Panc1 (cell line): ENCODE measurements around the gene XPNPEP3. TPM values are rescaled to one million over a fixed set of nuclear protein-coding genes. Genes with fewer than 3 reads are reported as not detected.
A peak's percentile ranks its signal among the peaks of the same experiment; 100 is the strongest.

Experiments
- ATAC-seq: fragments of 200-7000 bp; cut with Tn5 transposase; 2 replicates; pipeline ENCODE4 v1.9.1; 2020; ENCODE audit warnings: mild to moderate bottlenecking, moderate library complexity
- BruUV-seq: library from RNA; stranded (reverse); fragments of 400-500 nt; replicated peaks from 2 replicates; lab custom pipeline; 2021; lab: Mats Ljungman, UMichigan
- CTCF ChIA-PET: fragments of 300-600 bp; sonication (Branson Sonifier 250); formaldehyde crosslinking; loops from one replicate; lab custom pipeline; 2022; ENCODE audit warnings: antibody characterized with exemption; lab: Charles Lee
- POLR2A ChIA-PET: fragments of 300-600 bp; sonication (Branson Sonifier 250); formaldehyde crosslinking; loops from one replicate; lab custom pipeline; 2022; ENCODE audit warnings: antibody characterized with exemption; lab: Charles Lee
- DNase-seq: peaks from one replicate; pipeline ENCODE4 v3.0.0-alpha.2; 2010; ENCODE audit warnings: low read depth, low spot score
- H3K27ac ChIP-seq: 2 replicates; pipeline ENCODE4 v1.5.1; 2011; ENCODE audit warnings: mild to moderate bottlenecking, low read length, inconsistent platforms
- H3K27me3 ChIP-seq: fragments of 200-500 bp; sonication (Bioruptor generic); 2 replicates; pipeline ENCODE4 v1.6.0; 2014; ENCODE audit warnings: low read length, inconsistent platforms; ENCODE audit not compliant: control insufficient read depth, insufficient read depth
- H3K36me3 ChIP-seq: fragments of 200-500 bp; sonication (Bioruptor generic); 2 replicates; pipeline ENCODE4 v1.5.1; 2014; ENCODE audit warnings: inconsistent platforms, mild to moderate bottlenecking, low read length, moderate library complexity; ENCODE audit not compliant: control insufficient read depth, insufficient read depth
- H3K4me1 ChIP-seq: 2 replicates; pipeline ENCODE4 v1.5.1; 2011; ENCODE audit warnings: inconsistent platforms, mild to moderate bottlenecking, low read length, moderate library complexity; ENCODE audit not compliant: control insufficient read depth, insufficient read depth
- H3K4me3 ChIP-seq, 2 experiments: 2 replicates each; pipeline ENCODE4 v1.5.1; 2011 to 2012; ENCODE audit warnings: low read depth in 2 of 2, low read length in 2 of 2, mild to moderate bottlenecking in 2 of 2, inconsistent platforms in 1 of 2, moderate library complexity in 1 of 2
- H3K9me3 ChIP-seq: fragments of 200-500 bp; sonication (Bioruptor generic); 2 replicates; pipeline ENCODE4 v1.5.1; 2014; ENCODE audit warnings: low read depth, mild to moderate bottlenecking, inconsistent platforms, low read length, moderate library complexity; ENCODE audit not compliant: control insufficient read depth, insufficient read depth
- CTCF ChIP-seq: fragments of 450-650 bp; IDR thresholded peaks from 2 replicates; pipeline ENCODE4 v1.5.1; 2017; ENCODE audit warnings: mild to moderate bottlenecking
- POLR2AphosphoS5 ChIP-seq: IDR thresholded peaks from 2 replicates; pipeline ENCODE4 v1.6.1; 2012; ENCODE audit warnings: mild to moderate bottlenecking, low read depth, low read length, moderate library complexity
- SIN3A ChIP-seq: IDR thresholded peaks from 2 replicates; pipeline ENCODE4 v1.6.1; 2012; ENCODE audit warnings: low read depth, mild to moderate bottlenecking, low read length, moderate library complexity, borderline replicate concordance; ENCODE audit not compliant: insufficient read depth
- TCF7L2 ChIP-seq: IDR thresholded peaks from 2 replicates; pipeline ENCODE4 v1.6.1; 2011; ENCODE audit warnings: mild to moderate bottlenecking, low read depth, low read length, inconsistent platforms
- in situ Hi-C: cut with HindIII; loops from 2 replicates; pipeline ENCODE4 v1.10.0; 2016; ENCODE audit warnings: low sequenced_read_pairs, low pct_unique_long_range_greater_than_20kb
- intact Hi-C: fragments of 100-400 bp; cut with micrococcal nuclease; formaldehyde crosslinking; loops from one replicate; pipeline ENCODE4 v1.10.0; 2022; ENCODE audit not compliant: unreplicated experiment
- total RNA-seq: library from RNA; stranded (reverse); gene quantifications from one replicate; pipeline ENCODE4 v1.2.1, GENCODE V29; 2021; ENCODE audit not compliant: unreplicated experiment
- TF ChIP-seq, protein P1 (sequence below), 2 experiments: IDR thresholded peaks; 2 replicates each; pipeline ENCODE4 v1.6.1; 2011 to 2012; ENCODE audit warnings: low read depth in 2 of 2, control low read depth in 1 of 2, low read length in 1 of 2, mild to moderate bottlenecking in 1 of 2, moderate library complexity in 1 of 2; ENCODE audit not compliant: insufficient read depth in 1 of 2

Gene XPNPEP3
- total RNA-seq, 1 experiment from 2014 or later: 21.0 TPM

GRCh38 chr22:40855071-40855978, 1.6 kb upstream of the XPNPEP3 start:
- ATAC-seq (no peak), DNase-seq (no peak)
- CTCF ChIA-PET: no interaction called here
- peaks cover 30% of the 10 kb centered on the region for H3K4me1 ChIP-seq
- no TSS peak for BruUV-seq
- in situ Hi-C loops (no loop called here), intact Hi-C loops (no loop called here)
- POLR2A ChIA-PET: interaction anchor here (0.5 kb wide), 1 partner anchor 82 kb away, joined by 7 read pairs; no protein-coding TSS in a partner anchor
- H3K9me3 ChIP-seq: no peaks in the 10 kb centered on the region
- no peak for TF ChIP-seq TCF7L2
- TF ChIP-seq, protein P1, sequence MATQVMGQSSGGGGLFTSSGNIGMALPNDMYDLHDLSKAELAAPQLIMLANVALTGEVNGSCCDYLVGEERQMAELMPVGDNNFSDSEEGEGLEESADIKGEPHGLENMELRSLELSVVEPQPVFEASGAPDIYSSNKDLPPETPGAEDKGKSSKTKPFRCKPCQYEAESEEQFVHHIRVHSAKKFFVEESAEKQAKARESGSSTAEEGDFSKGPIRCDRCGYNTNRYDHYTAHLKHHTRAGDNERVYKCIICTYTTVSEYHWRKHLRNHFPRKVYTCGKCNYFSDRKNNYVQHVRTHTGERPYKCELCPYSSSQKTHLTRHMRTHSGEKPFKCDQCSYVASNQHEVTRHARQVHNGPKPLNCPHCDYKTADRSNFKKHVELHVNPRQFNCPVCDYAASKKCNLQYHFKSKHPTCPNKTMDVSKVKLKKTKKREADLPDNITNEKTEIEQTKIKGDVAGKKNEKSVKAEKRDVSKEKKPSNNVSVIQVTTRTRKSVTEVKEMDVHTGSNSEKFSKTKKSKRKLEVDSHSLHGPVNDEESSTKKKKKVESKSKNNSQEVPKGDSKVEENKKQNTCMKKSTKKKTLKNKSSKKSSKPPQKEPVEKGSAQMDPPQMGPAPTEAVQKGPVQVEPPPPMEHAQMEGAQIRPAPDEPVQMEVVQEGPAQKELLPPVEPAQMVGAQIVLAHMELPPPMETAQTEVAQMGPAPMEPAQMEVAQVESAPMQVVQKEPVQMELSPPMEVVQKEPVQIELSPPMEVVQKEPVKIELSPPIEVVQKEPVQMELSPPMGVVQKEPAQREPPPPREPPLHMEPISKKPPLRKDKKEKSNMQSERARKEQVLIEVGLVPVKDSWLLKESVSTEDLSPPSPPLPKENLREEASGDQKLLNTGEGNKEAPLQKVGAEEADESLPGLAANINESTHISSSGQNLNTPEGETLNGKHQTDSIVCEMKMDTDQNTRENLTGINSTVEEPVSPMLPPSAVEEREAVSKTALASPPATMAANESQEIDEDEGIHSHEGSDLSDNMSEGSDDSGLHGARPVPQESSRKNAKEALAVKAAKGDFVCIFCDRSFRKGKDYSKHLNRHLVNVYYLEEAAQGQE (IDR thresholded peaks at IDR 0.05; ENCODE audit: insufficient read depth in 1 of 2, low read depth in 2 of 2, low read length in 1 of 2): no peak
- H3K4me3 ChIP-seq: peak overlapping the region; percentile 66 to 84
- peaks cover 14% of the 10 kb centered on the region for H3K36me3 ChIP-seq
- no peaks in the 10 kb centered on the region for H3K27me3 ChIP-seq
- peak overlapping the region; percentile 86 for H3K27ac ChIP-seq

DNA sequence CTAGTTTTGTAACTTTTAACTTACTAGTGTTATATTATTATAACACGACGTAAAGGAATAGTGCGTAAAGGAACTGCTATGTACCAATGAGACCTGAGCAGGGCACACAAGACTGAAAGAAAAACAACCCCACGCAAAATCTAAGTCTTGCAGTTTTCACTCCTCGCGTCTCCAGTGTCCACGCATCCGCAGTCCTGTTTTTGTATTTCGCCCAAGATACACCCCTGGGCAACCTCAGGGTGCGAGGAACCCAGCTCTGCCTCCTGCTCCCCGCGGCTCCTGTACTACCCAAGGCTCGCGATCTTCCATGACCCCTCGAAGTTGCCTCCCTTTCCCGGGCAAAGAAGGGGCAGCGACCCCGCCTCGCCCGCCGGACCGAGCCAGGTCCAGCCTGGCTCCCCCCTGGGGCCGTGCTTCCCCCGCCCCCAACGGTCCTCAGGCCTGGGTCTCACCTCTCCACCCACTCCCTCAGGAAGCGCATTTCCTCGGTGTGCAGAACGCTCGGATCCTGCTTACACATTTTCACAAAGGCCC, 902 bp upstream of the XPNPEP3 start:
- POLR2A ChIA-PET: interaction anchor here (0.5 to 0.6 kb wide), 4 partner anchors 18 to 160 kb away, joined by 3 to 7 read pairs (median 5); no protein-coding TSS in a partner anchor
- intact Hi-C loops (no loop called here), in situ Hi-C loops (no loop called here)
- no TSS peak for BruUV-seq
- DNase-seq: no peak
- Histone ChIP-seq H3K4me1 (peaks cover 29% of the 10 kb centered on the region), H3K9me3 (no peaks in the 10 kb centered on the region), H3K36me3 (peaks cover 8% of the 10 kb centered on the region), H3K4me3 (peak overlapping the region; percentile 66 to 84), H3K27me3 (no peaks in the 10 kb centered on the region), H3K27ac (peak overlapping the region; percentile 86)
- peak; percentile 53 for ATAC-seq
- CTCF ChIA-PET: no interaction called here
- TF ChIP-seq POLR2AphosphoS5 (no peak), CTCF (no peak), TCF7L2 (no peak), SIN3A (no peak)
- TF ChIP-seq, protein P1 (IDR thresholded peaks at IDR 0.05; ENCODE audit: insufficient read depth in 1 of 2, low read depth in 2 of 2, low read length in 1 of 2): no peak
